Measurements from ENCODE around the gene GCG. TPM values are rescaled to one million over a fixed set of nuclear protein-coding genes. Genes with fewer than 3 reads are reported as not detected.

GCG gene
- total RNA-seq, 1 experiment from 2014 or later = 0.31 TPM

DNA sequence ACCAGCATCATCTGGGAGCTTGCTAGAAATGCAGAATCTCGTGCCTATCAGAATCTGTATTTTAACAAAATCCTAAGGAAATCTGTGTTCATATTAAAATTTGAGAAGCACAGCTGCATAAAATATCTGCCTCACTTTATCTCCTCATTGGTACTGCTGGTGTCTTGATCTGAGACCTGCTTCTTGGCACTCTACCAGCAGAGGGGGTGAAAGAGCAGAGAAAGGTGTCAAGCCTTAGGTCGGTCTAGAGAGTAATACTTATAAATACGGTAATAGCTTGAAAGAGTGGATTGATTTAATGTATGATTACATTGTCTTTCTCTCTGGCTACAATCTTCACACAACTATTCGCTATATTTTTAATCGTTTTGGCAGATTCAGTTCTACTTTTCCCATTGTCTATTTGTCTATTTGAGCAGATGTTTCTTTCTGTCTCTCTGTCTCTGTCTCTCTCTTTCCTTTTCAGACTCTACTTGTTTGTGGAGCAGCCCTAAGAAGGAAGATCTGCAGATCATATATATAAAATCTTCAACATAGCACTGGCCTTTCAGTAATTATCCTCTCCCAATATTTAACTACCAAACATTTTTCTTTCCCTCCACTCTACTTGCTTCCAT, 1.7 kb upstream of the GCG start:
- no peak overlapping the region for H3K4me3 ChIP-seq (ENCODE audit: low read depth in 2 of 2, low read length in 2 of 2)
- H3K27me3 ChIP-seq (ENCODE audit: control insufficient read depth, insufficient read depth, low read length) = no peaks in the 10 kb centered on the region; the same call in 1 of the 2 replicates
- H3K9me3 ChIP-seq (ENCODE audit: control insufficient read depth, insufficient read depth, low read depth, low read length) = no peaks in the 10 kb centered on the region
- no peak overlapping the region for H3K27ac ChIP-seq (ENCODE audit: low read length)
- ATAC-seq = peak; percentile 86
- H3K36me3 ChIP-seq (ENCODE audit: control insufficient read depth, insufficient read depth, low read length) = no peaks in the 10 kb centered on the region
- ChIA-PET POLR2A (no interaction called here), CTCF (interaction anchor here (0.6 kb wide), 1 partner anchor 144 kb away, joined by 3 read pairs; no protein-coding TSS in a partner anchor)
- DNase-seq (ENCODE audit: low read depth, low spot score) = peak; percentile 46
- intact Hi-C loops (cut with micrococcal nuclease; ENCODE audit: unreplicated experiment) = loop anchor here (2.0 kb wide), 1 partner anchor 145 kb away; no protein-coding TSS in a partner anchor
- in situ Hi-C loops (cut with HindIII; ENCODE audit: low pct_unique_long_range_greater_than_20kb, low sequenced_read_pairs) = no loop called here
- BruUV-seq (replicated peaks) = no TSS peak
- H3K4me1 ChIP-seq (ENCODE audit: control insufficient read depth, insufficient read depth, low read length) = no peaks in the 10 kb centered on the region
- TF ChIP-seq TCF7L2 (IDR thresholded peaks at IDR 0.05; ENCODE audit: low read depth, low read length) (no peak), SIN3A (IDR thresholded peaks at IDR 0.05; ENCODE audit: borderline replicate concordance, insufficient read depth, low read depth, low read length) (no peak), CTCF (IDR thresholded peaks at IDR 0.05) (peak; percentile 70), POLR2AphosphoS5 (IDR thresholded peaks at IDR 0.05; ENCODE audit: low read depth, low read length) (no peak)
- TF ChIP-seq, protein P1, sequence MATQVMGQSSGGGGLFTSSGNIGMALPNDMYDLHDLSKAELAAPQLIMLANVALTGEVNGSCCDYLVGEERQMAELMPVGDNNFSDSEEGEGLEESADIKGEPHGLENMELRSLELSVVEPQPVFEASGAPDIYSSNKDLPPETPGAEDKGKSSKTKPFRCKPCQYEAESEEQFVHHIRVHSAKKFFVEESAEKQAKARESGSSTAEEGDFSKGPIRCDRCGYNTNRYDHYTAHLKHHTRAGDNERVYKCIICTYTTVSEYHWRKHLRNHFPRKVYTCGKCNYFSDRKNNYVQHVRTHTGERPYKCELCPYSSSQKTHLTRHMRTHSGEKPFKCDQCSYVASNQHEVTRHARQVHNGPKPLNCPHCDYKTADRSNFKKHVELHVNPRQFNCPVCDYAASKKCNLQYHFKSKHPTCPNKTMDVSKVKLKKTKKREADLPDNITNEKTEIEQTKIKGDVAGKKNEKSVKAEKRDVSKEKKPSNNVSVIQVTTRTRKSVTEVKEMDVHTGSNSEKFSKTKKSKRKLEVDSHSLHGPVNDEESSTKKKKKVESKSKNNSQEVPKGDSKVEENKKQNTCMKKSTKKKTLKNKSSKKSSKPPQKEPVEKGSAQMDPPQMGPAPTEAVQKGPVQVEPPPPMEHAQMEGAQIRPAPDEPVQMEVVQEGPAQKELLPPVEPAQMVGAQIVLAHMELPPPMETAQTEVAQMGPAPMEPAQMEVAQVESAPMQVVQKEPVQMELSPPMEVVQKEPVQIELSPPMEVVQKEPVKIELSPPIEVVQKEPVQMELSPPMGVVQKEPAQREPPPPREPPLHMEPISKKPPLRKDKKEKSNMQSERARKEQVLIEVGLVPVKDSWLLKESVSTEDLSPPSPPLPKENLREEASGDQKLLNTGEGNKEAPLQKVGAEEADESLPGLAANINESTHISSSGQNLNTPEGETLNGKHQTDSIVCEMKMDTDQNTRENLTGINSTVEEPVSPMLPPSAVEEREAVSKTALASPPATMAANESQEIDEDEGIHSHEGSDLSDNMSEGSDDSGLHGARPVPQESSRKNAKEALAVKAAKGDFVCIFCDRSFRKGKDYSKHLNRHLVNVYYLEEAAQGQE (IDR thresholded peaks at IDR 0.05; ENCODE audit: insufficient read depth in 1 of 2, low read depth in 2 of 2, low read length in 1 of 2) = no peak

DNA sequence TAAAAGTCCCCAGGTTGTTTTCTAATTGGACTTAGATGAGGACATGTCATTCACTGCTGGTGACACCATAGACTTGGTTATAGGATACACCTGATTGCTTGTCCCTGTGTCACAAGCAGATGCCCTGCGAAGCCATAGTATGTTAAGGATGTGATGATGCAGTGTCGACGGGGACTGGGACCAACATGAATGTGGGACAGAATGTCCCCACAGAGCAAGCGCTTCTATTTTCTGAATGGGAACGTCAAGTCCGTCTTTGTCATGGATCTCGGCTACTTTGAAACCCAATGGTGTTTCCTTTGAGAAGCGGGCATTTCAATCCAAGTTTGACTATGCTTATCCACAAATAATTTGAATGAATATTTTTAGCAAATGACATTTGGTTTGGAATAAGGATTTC, 2.1 kb downstream of the GCG start:
- ATAC-seq = no peak
- in situ Hi-C loops (cut with HindIII; ENCODE audit: low pct_unique_long_range_greater_than_20kb, low sequenced_read_pairs) = no loop called here
- Histone ChIP-seq H3K4me3 (ENCODE audit: low read depth in 2 of 2, low read length in 2 of 2) (no peak overlapping the region), H3K4me1 (ENCODE audit: control insufficient read depth, insufficient read depth, low read length) (no peaks in the 10 kb centered on the region), H3K36me3 (ENCODE audit: control insufficient read depth, insufficient read depth, low read length) (no peaks in the 10 kb centered on the region), H3K27ac (ENCODE audit: low read length) (no peak overlapping the region), H3K9me3 (ENCODE audit: control insufficient read depth, insufficient read depth, low read depth, low read length) (no peaks in the 10 kb centered on the region), H3K27me3 (ENCODE audit: control insufficient read depth, insufficient read depth, low read length) (no peaks in the 10 kb centered on the region; the same call in 1 of the 2 replicates)
- DNase-seq (ENCODE audit: low read depth, low spot score) = no peak
- POLR2A ChIA-PET = no interaction called here
- no TSS peak for BruUV-seq (replicated peaks)
- intact Hi-C loops (cut with micrococcal nuclease; ENCODE audit: unreplicated experiment) = no loop called here
- CTCF ChIA-PET = no interaction called here
- TF ChIP-seq CTCF (IDR thresholded peaks at IDR 0.05) (no peak), SIN3A (IDR thresholded peaks at IDR 0.05; ENCODE audit: borderline replicate concordance, insufficient read depth, low read depth, low read length) (no peak), TCF7L2 (IDR thresholded peaks at IDR 0.05; ENCODE audit: low read depth, low read length) (no peak), POLR2AphosphoS5 (IDR thresholded peaks at IDR 0.05; ENCODE audit: low read depth, low read length) (no peak)
- TF ChIP-seq, protein P1 (IDR thresholded peaks at IDR 0.05; ENCODE audit: insufficient read depth in 1 of 2, low read depth in 2 of 2, low read length in 1 of 2) = no peak

All from Panc1 (cell line).